GM19239 (cell line): Measurements from ENCODE around the gene MAGEB5.
"Not testable (repeated sequence)": the region's sequence is repeated elsewhere in the genome, so short reads cannot be mapped to it uniquely, and the experiment has no call there.

ENCODE experiments used
- DNase-seq: peaks from one replicate; pipeline ENCODE4 v3.0.0; 2011; ENCODE audit warnings: low spot score; ENCODE audit not compliant: insufficient read length
- FAIRE-seq: peaks from 2 replicates; lab custom pipeline; 2011; peaks lifted over from hg19 to GRCh38; lab: Jason Lieb, UNC

MAGEB5 gene

DNA sequence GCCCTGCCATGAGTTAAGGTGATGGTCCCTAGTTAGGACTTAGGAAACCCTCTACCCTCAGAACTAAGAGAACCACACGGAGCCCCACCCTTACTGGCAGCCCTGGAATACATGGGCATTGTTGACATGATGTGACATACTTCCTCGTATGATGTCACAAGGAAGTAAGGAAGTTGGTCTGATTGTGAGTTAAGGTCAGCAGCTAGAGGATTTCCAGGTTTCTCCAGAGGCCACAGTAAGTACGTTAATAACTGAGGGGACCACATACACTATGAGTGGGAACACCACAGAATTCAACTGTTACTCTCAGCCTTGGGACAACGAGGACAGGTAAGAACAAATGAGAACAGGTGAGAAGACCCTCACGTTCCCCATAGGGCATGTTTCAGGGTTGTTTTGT, at the start of gene MAGEB5:
Gene MAGEB5 (plus strand): TSS at position 301 of the 400 bp plus-strand sequence. CDS start 1,133 bp downstream, outside the sequence.
- DNase-seq (no peak), FAIRE-seq (no peak)

GRCh38 chrX:26192204-26192603, 23.8 kb upstream of the MAGEB5 start, which contains the start of gene MAGEB6:
MAGEB6 (plus strand) TSS chrX:26192440; CDS start chrX:26193847, 1,407 bp downstream.
- FAIRE-seq (no peak), DNase-seq (no peak)

DNA sequence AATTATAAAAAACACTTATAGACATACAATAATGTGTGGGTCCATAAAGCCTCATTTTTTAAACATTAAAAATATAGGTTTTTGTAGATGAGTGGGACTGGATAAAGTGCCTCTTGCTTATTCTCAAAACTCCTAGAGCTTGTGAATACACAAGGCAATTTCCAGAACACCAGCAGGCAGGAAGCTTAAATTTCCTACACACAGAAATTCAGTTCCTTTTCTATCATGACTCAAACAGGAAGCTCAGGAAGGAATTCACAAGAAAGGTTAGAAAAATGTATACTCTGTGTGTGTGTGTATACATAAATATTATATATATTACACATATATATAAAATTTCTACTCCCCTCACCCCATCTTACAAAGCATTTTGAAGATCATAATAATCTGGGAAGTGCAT, 12.4 kb upstream of the MAGEB5 start:
- DNase-seq (no peak), FAIRE-seq (no peak)

DNA sequence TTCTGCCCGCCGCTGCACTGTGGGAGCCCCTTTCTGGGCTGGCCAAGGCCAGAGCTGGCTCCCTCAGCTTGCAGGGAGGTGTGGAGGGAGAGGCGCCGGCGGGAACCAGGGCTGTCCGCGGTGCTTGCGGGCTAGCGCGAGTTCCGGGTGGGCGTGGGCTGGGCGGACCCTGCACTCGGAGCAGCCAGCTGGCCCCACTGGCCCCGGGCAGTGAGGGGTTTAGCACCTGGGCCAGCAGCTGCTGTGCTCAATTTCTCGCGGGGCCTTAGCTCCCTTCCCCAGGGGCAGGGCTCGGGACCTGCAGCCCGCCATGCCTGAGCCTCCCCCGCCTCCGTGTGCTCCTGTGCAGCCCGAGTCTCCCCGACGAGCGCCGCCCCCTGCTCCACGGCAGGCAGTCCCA, 11.3 kb upstream of the MAGEB5 start:
- FAIRE-seq: not testable (repeated sequence)

GRCh38 chrX:26208012-26208411, 8.0 kb upstream of the MAGEB5 start:
- FAIRE-seq (no peak), DNase-seq (no peak)

More for the DNA sequence above, 11.3 kb upstream of the MAGEB5 start:
- DNase-seq: not testable (repeated sequence)

GRCh38 chrX:26219351-26219750, 3.4 kb downstream of the MAGEB5 start:
- no peak for DNase-seq
- no peak for FAIRE-seq

DNA sequence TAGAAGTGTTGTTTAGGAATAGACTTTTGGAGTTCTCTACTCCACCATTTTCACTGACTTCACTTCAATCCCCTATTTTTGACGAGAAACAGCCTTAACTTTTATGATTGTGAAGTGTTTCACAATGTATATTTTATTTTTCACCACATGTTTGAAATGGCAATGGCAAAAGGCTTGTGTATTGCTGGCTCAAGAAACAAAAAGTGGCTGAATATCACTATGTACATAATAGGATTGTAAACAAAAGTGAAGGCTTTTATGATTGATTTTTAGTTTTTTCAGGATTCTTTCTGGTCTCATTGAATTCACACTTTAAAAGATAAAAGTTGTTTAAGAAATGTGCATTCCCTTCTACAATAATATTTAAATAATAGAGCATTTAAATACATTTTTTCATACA, 18.2 kb downstream of the MAGEB5 start:
- no peak for FAIRE-seq
- DNase-seq: no peak

- DNase-seq: no peak
- no peak for FAIRE-seq
Measured at GRCh38 chrX:26253526-26253925, 37.6 kb downstream of the MAGEB5 start.

DNA sequence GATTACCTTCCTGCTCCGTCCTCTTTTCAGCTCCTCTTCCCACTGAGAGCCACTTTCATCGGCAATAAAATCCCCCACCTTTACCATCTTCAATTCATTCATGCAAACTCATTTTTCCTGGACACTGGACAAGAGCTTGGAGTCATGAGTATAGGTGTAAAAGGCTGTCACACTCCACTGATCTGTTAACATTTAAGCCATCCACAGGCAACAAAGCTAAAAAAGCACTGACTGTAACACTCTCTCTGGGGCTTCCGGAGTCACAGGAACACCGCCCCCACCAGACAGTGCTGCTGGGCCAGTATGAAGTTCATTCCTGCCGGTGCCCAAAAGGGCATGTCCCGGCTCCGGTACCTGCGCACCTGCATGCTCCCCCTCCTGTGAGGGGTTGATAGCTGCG, 38.5 kb downstream of the MAGEB5 start:
- no peak for FAIRE-seq
- DNase-seq: no peak

DNA sequence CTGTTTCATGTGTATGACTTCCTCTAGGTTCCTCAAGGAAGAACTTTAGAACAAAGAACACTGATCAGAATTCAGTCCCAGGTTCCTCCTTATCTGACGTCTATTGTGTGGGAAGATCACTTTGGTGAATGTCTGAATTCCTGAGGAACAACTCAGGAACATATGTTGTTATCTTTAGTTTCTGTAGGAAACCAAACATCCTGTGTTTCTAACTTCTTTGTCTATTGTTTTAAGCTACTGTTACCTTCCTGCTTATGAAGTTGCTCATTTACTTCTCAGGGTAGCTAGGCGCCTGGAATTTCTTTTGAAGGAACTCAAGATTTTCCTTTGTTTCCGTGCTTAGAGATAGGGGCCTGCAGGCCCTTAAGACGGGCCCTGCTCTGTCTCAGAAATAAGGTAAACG, 46.2 kb downstream of the MAGEB5 start:
- FAIRE-seq (no peak), DNase-seq (no peak)
